GM12878 (cell line): ENCODE data around the gene PRDM16. TPM values are rescaled to one million over a fixed set of nuclear protein-coding genes. Genes with fewer than 3 reads are reported as not detected.

Experiments
- CEBPZ ChIP-seq: fragments of 150-350 bp; IDR thresholded peaks from 2 replicates; pipeline ENCODE4 v1.6.1; 2016; ENCODE audit warnings: low read depth, low read length
- CHD1 ChIP-seq: IDR thresholded peaks from 2 replicates; pipeline ENCODE4 v1.6.1; 2012; ENCODE audit warnings: low read depth, low read length, improper control_type of control experiment
- CTCF ChIP-seq, 3 experiments: IDR thresholded peaks in 2 of 3; conservative IDR thresholded peaks in 1 of 3; 2 replicates each; pipeline ENCODE4 v1.5.1; 2011; ENCODE audit warnings: low read depth in 3 of 3, low read length in 3 of 3, mild to moderate bottlenecking in 3 of 3, control low read depth in 2 of 3, moderate library complexity in 2 of 3, inconsistent platforms in 1 of 3, mixed read lengths in 1 of 3; ENCODE audit not compliant: control insufficient read depth in 2 of 3, insufficient read depth in 1 of 3; ENCODE audit errors: extremely low read depth in 1 of 3
- EED ChIP-seq: sonication (generic); IDR thresholded peaks from 2 replicates; pipeline ENCODE4 v1.6.1; 2016; ENCODE audit warnings: antibody characterized with exemption, low read depth
- EP300 ChIP-seq, 2 experiments: fragments of 150-350 bp in 1 of 2; IDR thresholded peaks; 2 replicates each; pipeline ENCODE4 v1.6.1; 2011 to 2012; ENCODE audit warnings: low read depth in 2 of 2, low read length in 2 of 2, borderline replicate concordance in 1 of 2, improper control_type of control experiment in 1 of 2, inconsistent platforms in 1 of 2; ENCODE audit not compliant: control insufficient read depth in 1 of 2
- IRF5 ChIP-seq: fragments of 450-650 bp; IDR thresholded peaks from 2 replicates; pipeline ENCODE4 v1.6.1; 2017; ENCODE audit warnings: borderline replicate concordance
- MYC ChIP-seq: IDR thresholded peaks from 2 replicates; pipeline ENCODE4 v1.6.1; 2011; ENCODE audit warnings: mild to moderate bottlenecking, low read length, moderate library complexity, inconsistent platforms; ENCODE audit not compliant: insufficient read depth, insufficient replicate concordance, insufficient read length, severe bottlenecking
- PKNOX1 ChIP-seq: fragments of 450-650 bp; IDR thresholded peaks from 2 replicates; pipeline ENCODE4 v1.6.1; 2016; ENCODE audit warnings: mild to moderate bottlenecking
- PRDM15 ChIP-seq: fragments of 450-650 bp; formaldehyde crosslinking; IDR thresholded peaks from 2 replicates; pipeline ENCODE4 v1.4.0; 2020; ENCODE audit warnings: mild to moderate bottlenecking, moderate library complexity
- ZNF24 ChIP-seq: fragments of 450-650 bp; IDR thresholded peaks from 2 replicates; pipeline ENCODE4 v1.6.1; 2017; ENCODE audit warnings: antibody characterized with exemption, mild to moderate bottlenecking
- polyA plus RNA-seq, 11 experiments: library from polyadenylated mRNA; depleted of rRNA in 4 of 11; unstranded in 6 of 11; stranded (reverse) in 5 of 11; fragments of >200 nt; fragmentation: Nextera tagmentation in 4 of 11; fragmentation: Illumina TruSeq in 1 of 11; extraction: Ambion mirVana in 4 of 11; extraction: Trizol in 1 of 11; gene quantifications; 1 replicate in 1 of 11; 2 replicates in 10 of 11; pipeline versions ENCODE4 v1.2.1 to v1.2.3, GENCODE V29; 2011 to 2016; ENCODE audit warnings: inconsistent platforms in 2 of 11, missing spikeins in 2 of 11, low read depth in 1 of 11
- total RNA-seq, 4 experiments: library from RNA; depleted of rRNA in 3 of 4; stranded (reverse); fragments of >200 nt in 3 of 4; fragmentation: Illumina TruSeq in 1 of 4; extraction: Trizol in 1 of 4; gene quantifications; 2 replicates each; pipeline versions ENCODE4 v1.2.1 to v1.2.3, GENCODE V29; 2013 to 2021

Gene PRDM16
- total and polyA plus RNA-seq, 10 of the 15 experiments (the other 5 are each of a cell fraction or from before 2014, with no cell fraction given), result 0.03 TPM; not detected in 9

- no peak for TF ChIP-seq CTCF (IDR thresholded peaks at IDR 0.05 in 2 of 3, conservative IDR thresholded peaks at IDR 0.05 in 1 of 3; ENCODE audit: control insufficient read depth in 2 of 3, extremely low read depth in 1 of 3, insufficient read depth in 1 of 3, low read depth in 3 of 3, low read length in 3 of 3)
- no peak for TF ChIP-seq CHD1
- no peak for TF ChIP-seq CEBPZ
- no peak for TF ChIP-seq IRF5
- TF ChIP-seq EED, result no peak
- TF ChIP-seq EP300 (IDR thresholded peaks at IDR 0.05; ENCODE audit: borderline replicate concordance in 1 of 2, control insufficient read depth in 1 of 2, low read depth in 2 of 2, low read length in 2 of 2), result no peak
- TF ChIP-seq PRDM15, result no peak
- no peak for TF ChIP-seq MYC
- TF ChIP-seq PKNOX1, result no peak
- no peak for TF ChIP-seq ZNF24
- TF ChIP-seq, all 136 proteins: peak for 0
Measured at GRCh38 chr1:3082571-3083516, 13.8 kb downstream of the PRDM16 start (continued).
